Measurements from ENCODE around the gene ZRANB2. TPM values are rescaled to one million over a fixed set of nuclear protein-coding genes. Genes with fewer than 3 reads are reported as not detected.

Gene ZRANB2
- polyA plus RNA-seq, 1 donor from 2014 or later, result 181 TPM

GRCh38 chr1:71074681-71075080, 6.2 kb downstream of the ZRANB2 start:
- Histone ChIP-seq H3K9me2 (ENCODE audit: insufficient read depth, low read length) (no peaks in the 10 kb centered on the region), H3K4me2 (ENCODE audit: low read length) (no peak overlapping the region), H3K9me3 (ENCODE audit: low read length) (no peaks in the 10 kb centered on the region), H3K36me3 (ENCODE audit: insufficient read depth, low read length) (peaks cover 13% of the 10 kb centered on the region), H4K20me1 (ENCODE audit: insufficient read depth) (no peaks in the 10 kb centered on the region), H3F3A (ENCODE audit: insufficient read depth, low read length, poor library complexity, severe bottlenecking) (no peaks in the 10 kb centered on the region), H3K4me3 (ENCODE audit: low read length) (no peak overlapping the region), H3K9ac (ENCODE audit: low read length) (no peak overlapping the region), H3K27me3 (ENCODE audit: insufficient read depth, low read depth, low read length) (no peaks in the 10 kb centered on the region), H2AFZ (ENCODE audit: low read depth, low read length) (no peak overlapping the region), H3K27ac (ENCODE audit: low read length) (no peak overlapping the region), H3K79me2 (replicated peaks; ENCODE audit: insufficient read depth, low read length) (peaks cover 22% of the 10 kb centered on the region)
- TF ChIP-seq MXI1 (conservative IDR thresholded peaks at IDR 0.05; ENCODE audit: poor library complexity, severe bottlenecking) (no peak), CTCF (IDR thresholded peaks at IDR 0.05; ENCODE audit: poor library complexity, severe bottlenecking) (no peak), TAF1 (IDR thresholded peaks at IDR 0.05; ENCODE audit: low read depth) (no peak), EZH2 (IDR thresholded peaks at IDR 0.05; ENCODE audit: borderline replicate concordance, insufficient read depth, low read length, poor library complexity, severe bottlenecking) (no peak), SMC3 (conservative IDR thresholded peaks at IDR 0.05; ENCODE audit: poor library complexity) (no peak), EP300 (conservative IDR thresholded peaks at IDR 0.05; ENCODE audit: poor library complexity, severe bottlenecking) (no peak), REST (IDR thresholded peaks at IDR 0.05; ENCODE audit: borderline replicate concordance) (no peak), RAD21 (conservative IDR thresholded peaks at IDR 0.05) (no peak), POLR2AphosphoS5 (IDR thresholded peaks at IDR 0.05) (no peak)

GRCh38 chr1:71072273-71072672, 8.6 kb downstream of the ZRANB2 start:
- no peak for TF ChIP-seq SMC3 (conservative IDR thresholded peaks at IDR 0.05; ENCODE audit: poor library complexity)
- TF ChIP-seq POLR2AphosphoS5 (IDR thresholded peaks at IDR 0.05), result no peak
- TF ChIP-seq RAD21 (conservative IDR thresholded peaks at IDR 0.05), result no peak
- no peak for TF ChIP-seq MXI1 (conservative IDR thresholded peaks at IDR 0.05; ENCODE audit: poor library complexity, severe bottlenecking)
- no peak for TF ChIP-seq EZH2 (IDR thresholded peaks at IDR 0.05; ENCODE audit: borderline replicate concordance, insufficient read depth, low read length, poor library complexity, severe bottlenecking)
- TF ChIP-seq TAF1 (IDR thresholded peaks at IDR 0.05; ENCODE audit: low read depth), result no peak
- TF ChIP-seq CTCF (IDR thresholded peaks at IDR 0.05; ENCODE audit: poor library complexity, severe bottlenecking), result no peak
- TF ChIP-seq REST (IDR thresholded peaks at IDR 0.05; ENCODE audit: borderline replicate concordance), result no peak
- TF ChIP-seq EP300 (conservative IDR thresholded peaks at IDR 0.05; ENCODE audit: poor library complexity, severe bottlenecking), result no peak
- peaks cover 7% of the 10 kb centered on the region for H3K79me2 ChIP-seq (replicated peaks; ENCODE audit: insufficient read depth, low read length)
- no peak overlapping the region for H2AFZ ChIP-seq (ENCODE audit: low read depth, low read length)
- no peak overlapping the region for H3K4me3 ChIP-seq (ENCODE audit: low read length)
- H4K20me1 ChIP-seq (ENCODE audit: insufficient read depth), result no peaks in the 10 kb centered on the region
- H3K9ac ChIP-seq (ENCODE audit: low read length), result no peak overlapping the region
- no peaks in the 10 kb centered on the region for H3K27me3 ChIP-seq (ENCODE audit: insufficient read depth, low read depth, low read length)
- H3K9me2 ChIP-seq (ENCODE audit: insufficient read depth, low read length), result no peaks in the 10 kb centered on the region
- H3F3A ChIP-seq (ENCODE audit: insufficient read depth, low read length, poor library complexity, severe bottlenecking), result no peaks in the 10 kb centered on the region
- no peak overlapping the region for H3K27ac ChIP-seq (ENCODE audit: low read length)
- no peak overlapping the region for H3K4me2 ChIP-seq (ENCODE audit: low read length)
- H3K9me3 ChIP-seq (ENCODE audit: low read length), result no peaks in the 10 kb centered on the region
- peaks cover 22% of the 10 kb centered on the region for H3K36me3 ChIP-seq (ENCODE audit: insufficient read depth, low read length)

All from neural cell (in vitro differentiated cells).